Kidney epithelial cell (primary cell): ENCODE measurements around the gene CLDN4. TPM values are rescaled to one million over a fixed set of nuclear protein-coding genes. Genes with fewer than 3 reads are reported as not detected.
A peak's percentile ranks its signal among the peaks of the same experiment; 100 is the strongest.
"Not testable (repeated sequence)": the region's sequence is repeated elsewhere in the genome, so short reads cannot be mapped to it uniquely, and the experiment has no call there.

Experiments used
- DNase-seq: peaks from one replicate; pipeline ENCODE4 v3.0.0-alpha.2; 2010; ENCODE audit warnings: low read depth
- H3K27me3 ChIP-seq: 2 replicates; pipeline ENCODE4 v1.6.0; 2011; ENCODE audit warnings: low read length; ENCODE audit not compliant: control insufficient read depth, insufficient read depth
- H3K36me3 ChIP-seq: 2 replicates; pipeline ENCODE4 v1.5.1; 2011; ENCODE audit warnings: low read length; ENCODE audit not compliant: control insufficient read depth, insufficient read depth
- H3K4me3 ChIP-seq: 2 replicates; pipeline ENCODE4 v1.5.1; 2011; ENCODE audit warnings: low read depth, mild to moderate bottlenecking, control low read depth, low read length
- total RNA-seq: library from RNA; depleted of rRNA; stranded (reverse); fragments of >200 nt; gene quantifications from 2 replicates; pipeline ENCODE4 v1.2.3, GENCODE V29; 2015
- TF ChIP-seq, protein P1 (sequence below): IDR thresholded peaks from 2 replicates; pipeline ENCODE4 v1.5.1; 2011; ENCODE audit warnings: mild to moderate bottlenecking, moderate library complexity, low read length, control low read depth, inconsistent platforms; ENCODE audit not compliant: insufficient read depth, poor library complexity, severe bottlenecking

The CLDN4 gene
- total RNA-seq, 1 donor from 2014 or later = 892 TPM

DNA sequence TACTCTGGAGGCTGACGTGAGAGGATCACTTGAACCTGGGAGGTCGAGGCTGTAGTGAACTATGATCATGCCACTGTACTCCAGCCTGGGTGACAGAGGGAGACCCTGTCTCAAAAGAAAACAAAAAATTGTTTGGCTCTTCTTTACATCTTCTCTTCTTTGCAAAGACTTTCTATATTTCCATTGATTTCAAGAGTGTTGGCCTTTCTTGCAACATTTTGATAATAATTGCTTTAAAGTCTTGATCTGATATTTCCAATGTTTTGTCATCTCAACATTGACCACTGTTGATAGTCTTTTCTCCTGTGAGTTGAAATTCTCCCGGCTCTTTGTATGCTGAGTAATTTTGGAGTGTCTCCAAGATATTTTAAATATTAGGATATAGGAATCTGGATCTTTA, 17.8 kb upstream of the CLDN4 start:
- DNase-seq = no peak
- Histone ChIP-seq H3K27me3 (no peaks in the 10 kb centered on the region), H3K36me3 (no peaks in the 10 kb centered on the region), H3K4me3 (no peak overlapping the region)
- TF ChIP-seq, protein P1, sequence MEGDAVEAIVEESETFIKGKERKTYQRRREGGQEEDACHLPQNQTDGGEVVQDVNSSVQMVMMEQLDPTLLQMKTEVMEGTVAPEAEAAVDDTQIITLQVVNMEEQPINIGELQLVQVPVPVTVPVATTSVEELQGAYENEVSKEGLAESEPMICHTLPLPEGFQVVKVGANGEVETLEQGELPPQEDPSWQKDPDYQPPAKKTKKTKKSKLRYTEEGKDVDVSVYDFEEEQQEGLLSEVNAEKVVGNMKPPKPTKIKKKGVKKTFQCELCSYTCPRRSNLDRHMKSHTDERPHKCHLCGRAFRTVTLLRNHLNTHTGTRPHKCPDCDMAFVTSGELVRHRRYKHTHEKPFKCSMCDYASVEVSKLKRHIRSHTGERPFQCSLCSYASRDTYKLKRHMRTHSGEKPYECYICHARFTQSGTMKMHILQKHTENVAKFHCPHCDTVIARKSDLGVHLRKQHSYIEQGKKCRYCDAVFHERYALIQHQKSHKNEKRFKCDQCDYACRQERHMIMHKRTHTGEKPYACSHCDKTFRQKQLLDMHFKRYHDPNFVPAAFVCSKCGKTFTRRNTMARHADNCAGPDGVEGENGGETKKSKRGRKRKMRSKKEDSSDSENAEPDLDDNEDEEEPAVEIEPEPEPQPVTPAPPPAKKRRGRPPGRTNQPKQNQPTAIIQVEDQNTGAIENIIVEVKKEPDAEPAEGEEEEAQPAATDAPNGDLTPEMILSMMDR = no peak

DNA sequence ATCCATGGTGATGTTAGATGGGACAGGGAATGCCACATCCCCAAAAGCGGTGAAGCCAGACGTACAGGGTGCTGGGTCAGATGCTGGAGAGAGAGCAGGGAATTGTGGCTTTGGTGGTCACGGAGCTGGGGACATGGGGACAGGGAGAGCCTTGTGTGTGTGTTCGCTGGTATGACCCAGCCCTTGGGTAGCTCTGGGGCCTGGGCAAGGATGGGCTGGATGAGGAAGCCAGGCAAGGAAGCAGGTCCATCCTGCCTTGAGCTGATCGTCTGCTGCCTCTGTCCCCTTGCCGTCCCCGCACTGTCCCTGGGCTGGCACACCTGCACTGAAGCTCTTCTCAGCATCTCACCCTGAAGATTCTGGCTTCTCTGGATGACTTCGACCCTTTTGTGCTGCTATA, 15.4 kb upstream of the CLDN4 start:
- DNase-seq = no peak
- H3K36me3 ChIP-seq = no peaks in the 10 kb centered on the region
- H3K4me3 ChIP-seq = no peak overlapping the region
- H3K27me3 ChIP-seq = no peaks in the 10 kb centered on the region
- TF ChIP-seq, protein P1 = no peak

GRCh38 chr7:73817121-73817520, 13.7 kb upstream of the CLDN4 start:
- Histone ChIP-seq H3K36me3 (no peaks in the 10 kb centered on the region), H3K27me3 (no peaks in the 10 kb centered on the region), H3K4me3 (no peak overlapping the region)
- TF ChIP-seq, protein P1 = no peak
- DNase-seq = no peak

- H3K27me3 ChIP-seq = no peaks in the 10 kb centered on the region
- TF ChIP-seq, protein P1 = no peak
- H3K4me3 ChIP-seq = no peak overlapping the region
- no peaks in the 10 kb centered on the region for H3K36me3 ChIP-seq
- DNase-seq = no peak
These were observed 10.8 kb upstream of the CLDN4 start for GRCh38 chr7:73820013-73820412.

DNA sequence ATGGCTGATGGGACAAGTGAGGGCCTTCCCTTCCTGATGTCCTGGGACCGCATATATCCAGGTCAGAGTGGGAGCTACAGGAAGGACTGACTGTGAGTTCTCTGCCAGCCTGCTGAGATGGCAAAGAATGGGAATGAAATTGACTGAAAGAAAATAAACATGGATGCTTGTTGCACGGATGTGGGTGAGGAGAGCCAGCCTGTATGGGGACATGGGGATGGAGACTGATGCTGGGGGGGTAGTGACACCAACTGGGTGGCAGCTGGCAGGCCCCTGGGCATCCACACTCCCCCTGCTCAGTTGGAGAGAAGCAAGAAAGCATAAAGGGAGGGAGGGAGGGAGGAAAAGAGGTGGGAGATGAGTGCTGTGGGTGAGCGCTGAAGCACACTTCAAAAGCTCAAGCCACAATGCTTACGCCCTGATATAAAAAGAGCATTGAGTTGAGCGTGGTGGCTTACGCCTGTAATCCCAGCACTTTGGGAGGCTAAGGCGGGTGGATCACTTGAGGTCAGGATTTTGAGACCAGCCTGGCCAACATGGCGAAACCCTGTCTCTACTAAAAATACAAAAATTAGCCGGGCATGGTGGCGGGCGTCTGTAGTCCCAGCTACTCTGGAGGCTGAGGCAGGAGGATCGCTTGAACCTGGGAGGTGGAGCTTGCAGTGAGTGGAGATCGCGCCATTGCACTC, 9.1 kb upstream of the CLDN4 start:
- not testable (repeated sequence) for DNase-seq, H3K4me3 ChIP-seq, H3K36me3 ChIP-seq, H3K27me3 ChIP-seq

DNA sequence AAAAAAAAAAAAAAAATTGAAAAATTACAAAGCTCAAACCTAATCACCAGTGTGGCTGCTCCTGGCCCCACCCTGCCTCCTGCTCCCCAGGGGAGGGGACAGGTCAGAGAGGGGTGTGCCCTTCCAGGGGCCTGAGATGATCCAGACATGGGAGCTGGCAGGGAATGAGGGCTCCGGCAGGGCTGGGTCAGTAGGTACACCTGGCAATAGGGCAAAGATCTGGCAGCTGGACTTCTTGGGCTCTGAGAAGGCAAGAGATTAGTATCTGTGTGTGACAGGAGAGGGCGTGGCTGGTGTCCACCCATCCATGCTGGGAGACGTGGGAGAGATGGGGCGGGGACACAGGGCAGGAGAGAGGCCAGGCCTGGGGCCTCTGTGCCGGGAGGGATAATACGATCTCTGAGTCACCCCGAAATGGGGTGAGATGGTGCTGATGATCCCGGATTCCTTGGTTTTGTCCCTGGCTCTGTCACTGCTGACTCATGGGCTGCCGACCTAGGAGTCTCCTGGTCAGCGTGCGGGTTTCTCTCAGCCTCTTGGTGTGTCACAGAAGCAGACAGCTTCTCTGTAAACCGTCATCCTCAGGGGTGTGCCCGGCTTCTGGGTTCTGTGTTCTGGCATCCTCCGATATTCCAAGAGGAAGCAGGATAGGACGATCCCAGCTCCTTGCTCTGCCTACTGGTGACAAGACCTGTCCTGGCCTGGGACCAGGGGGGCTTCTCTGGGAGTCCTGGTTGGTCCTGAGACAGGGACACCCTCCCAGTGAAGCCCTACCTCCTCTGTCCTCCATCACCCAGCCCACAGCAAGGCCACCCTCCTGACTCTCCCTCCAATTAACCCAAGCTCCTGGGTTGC, 8.2 kb upstream of the CLDN4 start:
- peak; percentile 96 for DNase-seq
- Histone ChIP-seq H3K4me3 (no peak overlapping the region), H3K27me3 (no peaks in the 10 kb centered on the region), H3K36me3 (no peaks in the 10 kb centered on the region)
- TF ChIP-seq, protein P1 = no peak
